Immature natural killer cell (primary cell): ENCODE data around the gene PPP1R14C. TPM values are rescaled to one million over a fixed set of nuclear protein-coding genes. Genes with fewer than 3 reads are reported as not detected.

Source experiments
- DNase-seq, 3 donors: peaks; one replicate each; pipeline ENCODE4 v3.0.0; 2022; ENCODE audit warnings: mixed read lengths in 1 of 3
- H3K27ac Mint-ChIP-seq, 6 donors: one replicate each; pipeline ENCODE4 v1.8.0; 2020; ENCODE audit warnings: mixed read lengths in 6 of 6, mild to moderate bottlenecking in 5 of 6, inconsistent platforms in 4 of 6, moderate library complexity in 3 of 6
- H3K27me3 Mint-ChIP-seq, 3 donors: one replicate each; pipeline ENCODE4 v1.8.0; 2020 to 2021; ENCODE audit warnings: low read depth in 3 of 3, mild to moderate bottlenecking in 3 of 3, mixed read lengths in 3 of 3, moderate library complexity in 3 of 3, inconsistent platforms in 1 of 3
- H3K36me3 Mint-ChIP-seq, 3 donors: one replicate each; pipeline ENCODE4 v1.8.0; 2020; ENCODE audit warnings: mixed read lengths in 3 of 3, inconsistent platforms in 2 of 3, mild to moderate bottlenecking in 2 of 3
- H3K4me1 Mint-ChIP-seq, 2 donors: one replicate each; pipeline ENCODE4 v1.8.0; 2020; ENCODE audit warnings: inconsistent platforms in 2 of 2, mild to moderate bottlenecking in 2 of 2, mixed read lengths in 2 of 2, moderate library complexity in 1 of 2
- H3K4me3 Mint-ChIP-seq, 5 donors: one replicate each; pipeline ENCODE4 v1.8.0; 2020; ENCODE audit warnings: mild to moderate bottlenecking in 5 of 5, mixed read lengths in 5 of 5, inconsistent platforms in 3 of 5, moderate library complexity in 3 of 5
- H3K9me3 Mint-ChIP-seq, 6 donors: one replicate each; pipeline ENCODE4 v1.8.0; 2020; ENCODE audit warnings: mild to moderate bottlenecking in 6 of 6, mixed read lengths in 6 of 6, inconsistent platforms in 4 of 6, moderate library complexity in 3 of 6
- polyA plus RNA-seq, 3 donors: library from polyadenylated mRNA; unstranded; fragments of 300-500 nt; fragmentation: Illumina TruSeq; gene quantifications; one replicate each; pipeline ENCODE4 v1.2.3, GENCODE V29; 2021

PPP1R14C gene
- polyA plus RNA-seq, 3 donors from 2014 or later = 0.38 TPM; not detected in 2

- Mint-ChIP-seq H3K4me3 (no peak overlapping the region), H3K27ac (no peak overlapping the region), H3K4me1 (peaks cover 9 to 14% of the 10 kb centered on the region in 2 donors), H3K27me3 (peaks cover 4 to 11% (median 5%) of the 10 kb centered on the region in 3 donors), H3K36me3 (no peaks in the 10 kb centered on the region), H3K9me3 (no peaks in the 10 kb centered on the region)
- no peak for DNase-seq
Measured at GRCh38 chr6:150267686-150268561, 125.1 kb downstream of the PPP1R14C start.

- peaks cover 7 to 10% (median 8%) of the 10 kb centered on the region in 3 donors for H3K27me3 Mint-ChIP-seq
Measured at GRCh38 chr6:150269130-150269856, 126.4 kb downstream of the PPP1R14C start.

GRCh38 chr6:150269857-150270223 lies 127.0 kb downstream of the PPP1R14C start:
- peaks cover 12 to 16% of the 10 kb centered on the region in 2 donors for H3K4me1 Mint-ChIP-seq
- peaks cover 6 to 11% (median 7%) of the 10 kb centered on the region in 3 donors for H3K27me3 Mint-ChIP-seq
- H3K9me3 Mint-ChIP-seq = no peaks in the 10 kb centered on the region

More at GRCh38 chr6:150269130-150269856, 126.4 kb downstream of the PPP1R14C start:
- peaks cover 12 to 16% of the 10 kb centered on the region in 2 donors for H3K4me1 Mint-ChIP-seq
- H3K27ac Mint-ChIP-seq = no peak overlapping the region
- no peaks in the 10 kb centered on the region for H3K36me3 Mint-ChIP-seq
- no peaks in the 10 kb centered on the region for H3K9me3 Mint-ChIP-seq
- no peak overlapping the region for H3K4me3 Mint-ChIP-seq
- DNase-seq = no peak

GRCh38 chr6:150270330-150271052 lies 127.6 kb downstream of the PPP1R14C start:
- Mint-ChIP-seq H3K27ac (no peak overlapping the region), H3K9me3 (no peaks in the 10 kb centered on the region), H3K4me3 (no peak overlapping the region), H3K27me3 (peaks cover 6 to 13% (median 7%) of the 10 kb centered on the region in 3 donors), H3K4me1 (peaks cover 12 to 18% of the 10 kb centered on the region in 2 donors), H3K36me3 (no peaks in the 10 kb centered on the region)
- no peak for DNase-seq

More at GRCh38 chr6:150269857-150270223, 127.0 kb downstream of the PPP1R14C start:
- H3K4me3 Mint-ChIP-seq = no peak overlapping the region
- H3K27ac Mint-ChIP-seq = no peak overlapping the region
- no peaks in the 10 kb centered on the region for H3K36me3 Mint-ChIP-seq
- DNase-seq = no peak

- Mint-ChIP-seq H3K4me1 (peaks cover 12 to 18% of the 10 kb centered on the region in 2 donors), H3K36me3 (no peaks in the 10 kb centered on the region), H3K9me3 (no peaks in the 10 kb centered on the region), H3K27me3 (peaks cover 6 to 17% (median 7%) of the 10 kb centered on the region in 3 donors), H3K4me3 (no peak overlapping the region), H3K27ac (no peak overlapping the region)
- DNase-seq = no peak
Measured at GRCh38 chr6:150271172-150271500, 128.3 kb downstream of the PPP1R14C start.

GRCh38 chr6:150271501-150272263 lies 128.8 kb downstream of the PPP1R14C start:
- no peaks in the 10 kb centered on the region for H3K9me3 Mint-ChIP-seq
- H3K4me3 Mint-ChIP-seq = no peak overlapping the region
- peaks cover 12 to 18% of the 10 kb centered on the region in 2 donors for H3K4me1 Mint-ChIP-seq
- H3K27me3 Mint-ChIP-seq = peaks cover 6 to 17% (median 7%) of the 10 kb centered on the region in 3 donors
- no peak overlapping the region for H3K27ac Mint-ChIP-seq
- H3K36me3 Mint-ChIP-seq = no peaks in the 10 kb centered on the region
- DNase-seq = no peak

GRCh38 chr6:150272264-150272975 lies 129.6 kb downstream of the PPP1R14C start:
- Mint-ChIP-seq H3K4me1 (peaks cover 12 to 18% of the 10 kb centered on the region in 2 donors), H3K9me3 (no peaks in the 10 kb centered on the region), H3K27me3 (peaks cover 6 to 16% (median 7%) of the 10 kb centered on the region in 3 donors), H3K27ac (no peak overlapping the region), H3K36me3 (no peaks in the 10 kb centered on the region), H3K4me3 (no peak overlapping the region)
- DNase-seq = no peak

- H3K4me1 Mint-ChIP-seq = peaks cover 12 to 18% of the 10 kb centered on the region in 2 donors
Measured at GRCh38 chr6:150272976-150273315, 130.1 kb downstream of the PPP1R14C start.

GRCh38 chr6:150273457-150274309 lies 130.8 kb downstream of the PPP1R14C start:
- H3K27me3 Mint-ChIP-seq = peaks cover 5 to 19% (median 6%) of the 10 kb centered on the region in 3 donors

More at GRCh38 chr6:150272976-150273315, 130.1 kb downstream of the PPP1R14C start:
- no peak overlapping the region for H3K27ac Mint-ChIP-seq
- H3K9me3 Mint-ChIP-seq = no peaks in the 10 kb centered on the region
- no peak for DNase-seq
- no peaks in the 10 kb centered on the region for H3K36me3 Mint-ChIP-seq
- H3K4me3 Mint-ChIP-seq = no peak overlapping the region
- H3K27me3 Mint-ChIP-seq = peaks cover 5 to 16% (median 6%) of the 10 kb centered on the region in 3 donors

GRCh38 chr6:150275489-150275888 lies 132.6 kb downstream of the PPP1R14C start:
- Mint-ChIP-seq H3K36me3 (no peaks in the 10 kb centered on the region), H3K27ac (no peak overlapping the region), H3K27me3 (peaks cover 3 to 21% (median 7%) of the 10 kb centered on the region in 3 donors), H3K4me1 (peaks cover 12 to 18% of the 10 kb centered on the region in 2 donors), H3K9me3 (no peaks in the 10 kb centered on the region), H3K4me3 (no peak overlapping the region)
- no peak for DNase-seq

More at GRCh38 chr6:150273457-150274309, 130.8 kb downstream of the PPP1R14C start:
- H3K9me3 Mint-ChIP-seq = no peaks in the 10 kb centered on the region
- H3K4me3 Mint-ChIP-seq = peak overlapping the region in 3 of 5 donors; percentile 10 to 41 (median 21)
- no peak overlapping the region for H3K27ac Mint-ChIP-seq
- H3K4me1 Mint-ChIP-seq = peaks cover 12 to 18% of the 10 kb centered on the region in 2 donors
- peak; percentile 35 to 46 (median 35) for DNase-seq
- no peaks in the 10 kb centered on the region for H3K36me3 Mint-ChIP-seq

GRCh38 chr6:150276168-150276936 lies 133.5 kb downstream of the PPP1R14C start:
- DNase-seq = no peak
- H3K9me3 Mint-ChIP-seq = peaks cover 0 to 2% (median 0%) of the 10 kb centered on the region in 6 donors
- H3K4me1 Mint-ChIP-seq = peaks cover 12 to 18% of the 10 kb centered on the region in 2 donors
- no peak overlapping the region for H3K4me3 Mint-ChIP-seq
- H3K27me3 Mint-ChIP-seq = peaks cover 4 to 24% (median 13%) of the 10 kb centered on the region in 3 donors
- no peak overlapping the region for H3K27ac Mint-ChIP-seq
- H3K36me3 Mint-ChIP-seq = no peaks in the 10 kb centered on the region
